IPS-15b (cell line): ENCODE data around the gene FAM98B.

ENCODE experiments used
- H3K27me3 ChIP-seq: one replicate; pipeline ENCODE4 v1.6.1; 2013; ENCODE audit warnings: low read length; ENCODE audit not compliant: control insufficient read depth, insufficient read depth
- H3K36me3 ChIP-seq: one replicate; pipeline ENCODE4 v1.6.1; 2013; ENCODE audit warnings: low read length; ENCODE audit not compliant: control insufficient read depth, insufficient read depth
- H3K4me1 ChIP-seq: one replicate; pipeline ENCODE4 v1.6.1; 2013; ENCODE audit warnings: mild to moderate bottlenecking, low read length; ENCODE audit not compliant: control insufficient read depth, insufficient read depth
- H3K4me3 ChIP-seq: one replicate; pipeline ENCODE4 v1.5.1; 2013; ENCODE audit warnings: low read depth, low read length
- H3K9ac ChIP-seq: one replicate; pipeline ENCODE4 v1.6.1; 2013; ENCODE audit warnings: low read depth, mild to moderate bottlenecking, low read length
- H3K9me3 ChIP-seq: one replicate; pipeline ENCODE4 v1.6.1; 2013; ENCODE audit warnings: mild to moderate bottlenecking, low read length; ENCODE audit not compliant: control insufficient read depth, insufficient read depth

The FAM98B gene

GRCh38 chr15:38486936-38487335 is 33.0 kb downstream of the FAM98B start:
- no peaks in the 10 kb centered on the region for H3K36me3 ChIP-seq
- no peaks in the 10 kb centered on the region for H3K27me3 ChIP-seq
- H3K4me1 ChIP-seq: no peaks in the 10 kb centered on the region
- H3K9ac ChIP-seq: no peak overlapping the region
- H3K4me3 ChIP-seq: no peak overlapping the region
- H3K9me3 ChIP-seq: no peaks in the 10 kb centered on the region

- H3K9me3 ChIP-seq: no peaks in the 10 kb centered on the region
- no peaks in the 10 kb centered on the region for H3K36me3 ChIP-seq
- H3K27me3 ChIP-seq: no peaks in the 10 kb centered on the region
- H3K4me3 ChIP-seq: no peak overlapping the region
- no peaks in the 10 kb centered on the region for H3K4me1 ChIP-seq
- H3K9ac ChIP-seq: no peak overlapping the region
Measured at GRCh38 chr15:38487378-38487777, 33.5 kb downstream of the FAM98B start.

GRCh38 chr15:38490242-38490922 is 36.5 kb downstream of the FAM98B start:
- no peaks in the 10 kb centered on the region for H3K36me3 ChIP-seq
- H3K27me3 ChIP-seq: no peaks in the 10 kb centered on the region
- H3K9ac ChIP-seq: no peak overlapping the region

GRCh38 chr15:38496151-38496550 is 42.2 kb downstream of the FAM98B start:
- Histone ChIP-seq H3K9me3 (no peaks in the 10 kb centered on the region), H3K27me3 (no peaks in the 10 kb centered on the region), H3K4me1 (no peaks in the 10 kb centered on the region), H3K36me3 (no peaks in the 10 kb centered on the region), H3K9ac (no peak overlapping the region), H3K4me3 (no peak overlapping the region)

More at GRCh38 chr15:38490242-38490922, 36.5 kb downstream of the FAM98B start:
- H3K4me3 ChIP-seq: no peak overlapping the region
- no peaks in the 10 kb centered on the region for H3K4me1 ChIP-seq
- no peaks in the 10 kb centered on the region for H3K9me3 ChIP-seq

- Histone ChIP-seq H3K27me3 (no peaks in the 10 kb centered on the region), H3K9ac (no peak overlapping the region), H3K4me3 (no peak overlapping the region), H3K9me3 (no peaks in the 10 kb centered on the region), H3K4me1 (no peaks in the 10 kb centered on the region), H3K36me3 (no peaks in the 10 kb centered on the region)
Measured at GRCh38 chr15:38499651-38500050, 45.7 kb downstream of the FAM98B start.

GRCh38 chr15:38503496-38503895 is 49.6 kb downstream of the FAM98B start:
- H3K9ac ChIP-seq: no peak overlapping the region
- no peaks in the 10 kb centered on the region for H3K27me3 ChIP-seq
- H3K9me3 ChIP-seq: no peaks in the 10 kb centered on the region
- no peak overlapping the region for H3K4me3 ChIP-seq
- H3K4me1 ChIP-seq: no peaks in the 10 kb centered on the region
- H3K36me3 ChIP-seq: no peaks in the 10 kb centered on the region

GRCh38 chr15:38504680-38505467 is 50.9 kb downstream of the FAM98B start:
- H3K4me3 ChIP-seq: no peak overlapping the region
- H3K4me1 ChIP-seq: no peaks in the 10 kb centered on the region
- no peak overlapping the region for H3K9ac ChIP-seq
- no peaks in the 10 kb centered on the region for H3K27me3 ChIP-seq
- H3K36me3 ChIP-seq: no peaks in the 10 kb centered on the region
- H3K9me3 ChIP-seq: no peaks in the 10 kb centered on the region

- H3K4me3 ChIP-seq: no peak overlapping the region
- no peaks in the 10 kb centered on the region for H3K27me3 ChIP-seq
- H3K4me1 ChIP-seq: no peaks in the 10 kb centered on the region
- H3K9me3 ChIP-seq: no peaks in the 10 kb centered on the region
- no peaks in the 10 kb centered on the region for H3K36me3 ChIP-seq
- no peak overlapping the region for H3K9ac ChIP-seq
Measured at GRCh38 chr15:38506997-38507396, 53.1 kb downstream of the FAM98B start.

- Histone ChIP-seq H3K4me1 (no peaks in the 10 kb centered on the region), H3K36me3 (no peaks in the 10 kb centered on the region), H3K4me3 (no peak overlapping the region), H3K27me3 (no peaks in the 10 kb centered on the region), H3K9me3 (no peaks in the 10 kb centered on the region), H3K9ac (no peak overlapping the region)
Measured at GRCh38 chr15:38507570-38507969, 53.6 kb downstream of the FAM98B start.

- H3K4me1 ChIP-seq: no peaks in the 10 kb centered on the region
- H3K4me3 ChIP-seq: no peak overlapping the region
- no peaks in the 10 kb centered on the region for H3K27me3 ChIP-seq
- H3K36me3 ChIP-seq: no peaks in the 10 kb centered on the region
- no peaks in the 10 kb centered on the region for H3K9me3 ChIP-seq
- H3K9ac ChIP-seq: no peak overlapping the region
Measured at GRCh38 chr15:38508647-38509046, 54.7 kb downstream of the FAM98B start.

GRCh38 chr15:38509152-38509551 is 55.2 kb downstream of the FAM98B start:
- H3K9me3 ChIP-seq: no peaks in the 10 kb centered on the region
- H3K4me1 ChIP-seq: no peaks in the 10 kb centered on the region
- no peak overlapping the region for H3K9ac ChIP-seq
- no peaks in the 10 kb centered on the region for H3K36me3 ChIP-seq
- H3K27me3 ChIP-seq: no peaks in the 10 kb centered on the region
- H3K4me3 ChIP-seq: no peak overlapping the region

- no peaks in the 10 kb centered on the region for H3K36me3 ChIP-seq
- H3K27me3 ChIP-seq: no peaks in the 10 kb centered on the region
- no peak overlapping the region for H3K9ac ChIP-seq
- no peaks in the 10 kb centered on the region for H3K9me3 ChIP-seq
- no peak overlapping the region for H3K4me3 ChIP-seq
- peaks cover 12% of the 10 kb centered on the region for H3K4me1 ChIP-seq
Measured at GRCh38 chr15:38512901-38513300, 59.0 kb downstream of the FAM98B start.
